Measurements from ENCODE around the gene ROR2.

DNA sequence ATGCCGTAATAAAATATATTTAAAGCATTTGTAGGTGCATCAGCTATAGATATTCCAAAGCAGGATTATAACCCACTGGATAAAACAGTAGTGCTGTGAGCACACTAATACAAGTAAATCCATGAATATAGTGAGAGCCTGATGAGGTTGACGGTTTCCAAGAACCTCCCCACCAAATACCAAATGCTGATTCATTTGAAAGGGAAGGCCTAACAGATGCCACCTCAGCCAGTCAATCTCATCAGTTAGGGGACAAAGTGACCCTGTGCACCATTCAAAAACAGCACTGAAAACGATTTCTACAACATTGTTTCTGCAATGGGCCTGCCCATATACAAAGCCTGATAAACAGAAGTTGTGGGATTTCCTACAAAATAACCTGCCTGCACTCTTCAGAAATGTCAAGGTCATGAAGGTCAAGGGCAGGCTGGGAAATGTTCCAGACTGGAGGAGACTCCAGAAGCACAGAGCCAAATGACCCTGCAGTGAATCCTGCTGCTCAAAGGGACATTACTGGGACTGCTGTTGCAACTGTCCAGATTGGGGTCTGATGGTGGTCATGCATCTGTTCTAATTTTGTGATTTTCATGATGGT, 69.6 kb downstream of the ROR2 start:
- TF ChIP-seq POLR2AphosphoS5 (IDR thresholded peaks at IDR 0.05; ENCODE audit: low read depth, low read length) (no peak), TAF1 (IDR thresholded peaks at IDR 0.05; ENCODE audit: borderline replicate concordance, insufficient read depth, low read length) (no peak)
- TF ChIP-seq, protein P1, sequence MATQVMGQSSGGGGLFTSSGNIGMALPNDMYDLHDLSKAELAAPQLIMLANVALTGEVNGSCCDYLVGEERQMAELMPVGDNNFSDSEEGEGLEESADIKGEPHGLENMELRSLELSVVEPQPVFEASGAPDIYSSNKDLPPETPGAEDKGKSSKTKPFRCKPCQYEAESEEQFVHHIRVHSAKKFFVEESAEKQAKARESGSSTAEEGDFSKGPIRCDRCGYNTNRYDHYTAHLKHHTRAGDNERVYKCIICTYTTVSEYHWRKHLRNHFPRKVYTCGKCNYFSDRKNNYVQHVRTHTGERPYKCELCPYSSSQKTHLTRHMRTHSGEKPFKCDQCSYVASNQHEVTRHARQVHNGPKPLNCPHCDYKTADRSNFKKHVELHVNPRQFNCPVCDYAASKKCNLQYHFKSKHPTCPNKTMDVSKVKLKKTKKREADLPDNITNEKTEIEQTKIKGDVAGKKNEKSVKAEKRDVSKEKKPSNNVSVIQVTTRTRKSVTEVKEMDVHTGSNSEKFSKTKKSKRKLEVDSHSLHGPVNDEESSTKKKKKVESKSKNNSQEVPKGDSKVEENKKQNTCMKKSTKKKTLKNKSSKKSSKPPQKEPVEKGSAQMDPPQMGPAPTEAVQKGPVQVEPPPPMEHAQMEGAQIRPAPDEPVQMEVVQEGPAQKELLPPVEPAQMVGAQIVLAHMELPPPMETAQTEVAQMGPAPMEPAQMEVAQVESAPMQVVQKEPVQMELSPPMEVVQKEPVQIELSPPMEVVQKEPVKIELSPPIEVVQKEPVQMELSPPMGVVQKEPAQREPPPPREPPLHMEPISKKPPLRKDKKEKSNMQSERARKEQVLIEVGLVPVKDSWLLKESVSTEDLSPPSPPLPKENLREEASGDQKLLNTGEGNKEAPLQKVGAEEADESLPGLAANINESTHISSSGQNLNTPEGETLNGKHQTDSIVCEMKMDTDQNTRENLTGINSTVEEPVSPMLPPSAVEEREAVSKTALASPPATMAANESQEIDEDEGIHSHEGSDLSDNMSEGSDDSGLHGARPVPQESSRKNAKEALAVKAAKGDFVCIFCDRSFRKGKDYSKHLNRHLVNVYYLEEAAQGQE (IDR thresholded peaks at IDR 0.05; ENCODE audit: insufficient read depth in 1 of 2, low read depth in 2 of 2, low read length in 2 of 2) = no peak
